ENCODE data around the gene STYX.
"Not testable (repeated sequence)": the region's sequence is repeated elsewhere in the genome, so short reads cannot be mapped to it uniquely, and the experiment has no call there.

Gene STYX

DNA sequence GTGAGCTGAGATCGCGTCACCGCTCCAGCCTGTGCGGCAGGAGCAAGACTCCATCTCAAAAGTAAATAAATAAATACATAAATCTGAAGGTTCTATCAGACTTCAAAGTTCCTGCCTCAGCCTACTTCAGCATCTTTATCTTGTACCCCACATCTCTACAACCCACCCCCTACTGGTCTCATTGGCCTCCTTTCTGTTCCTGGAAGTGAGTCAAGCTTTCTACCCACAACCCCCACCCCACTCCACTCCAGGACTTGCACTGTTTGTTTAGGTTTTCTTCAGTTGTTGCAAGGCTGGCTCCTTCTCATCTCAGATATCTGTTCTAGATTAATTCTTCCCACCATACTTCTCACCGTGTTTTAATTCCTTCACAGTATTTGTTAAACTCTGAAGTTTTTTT, 23.7 kb upstream of the STYX start:
- peak overlapping the region; percentile 79 for H3K4me3 ChIP-seq (ENCODE audit: low read length)
- TF ChIP-seq ZNF274 (IDR thresholded peaks at IDR 0.05; ENCODE audit: low read depth, low read length), result no peak

DNA sequence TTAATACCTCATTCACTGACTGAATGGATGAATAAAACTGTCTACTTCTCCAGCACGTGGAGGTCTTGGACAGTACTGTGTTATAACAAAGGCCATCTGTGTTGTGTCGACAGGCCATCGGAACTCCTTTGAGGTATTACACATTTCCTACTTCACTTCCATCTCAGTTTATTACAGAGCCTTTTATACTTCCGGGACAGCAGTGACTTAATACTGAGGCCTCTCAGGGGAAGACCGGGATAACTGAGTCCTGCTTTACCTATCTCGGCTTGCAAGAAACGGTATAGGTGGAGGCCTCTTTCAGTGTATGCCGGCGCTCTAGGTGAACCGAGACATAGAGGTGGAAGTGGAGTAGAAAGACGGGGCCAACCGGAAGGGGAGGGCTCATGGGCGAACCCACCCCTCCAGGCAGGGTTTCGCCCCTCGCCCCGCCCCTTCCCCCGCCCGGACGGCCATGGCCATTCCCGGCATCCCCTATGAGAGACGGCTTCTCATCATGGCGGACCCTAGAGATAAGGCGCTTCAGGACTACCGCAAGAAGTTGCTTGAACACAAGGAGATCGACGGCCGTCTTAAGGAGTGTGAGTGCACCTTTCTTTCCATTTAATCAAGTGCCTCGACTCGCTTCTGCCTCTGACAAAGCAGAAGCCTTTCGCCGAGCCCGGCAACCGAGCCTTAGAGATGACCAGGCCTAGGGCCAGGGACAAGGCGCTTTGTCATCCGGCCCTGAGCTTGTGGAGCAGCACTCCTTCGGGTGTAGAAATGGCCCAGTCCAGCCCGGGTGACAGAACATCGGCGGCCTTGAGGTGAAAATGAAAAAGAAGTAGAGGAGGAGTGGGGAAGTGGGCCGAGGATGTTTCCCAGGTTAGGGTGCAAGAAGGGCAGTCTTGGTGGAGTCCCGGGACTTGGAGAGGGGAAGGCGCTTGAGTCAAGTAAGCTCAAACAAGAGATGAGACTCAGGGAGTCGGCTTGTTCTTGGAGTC, 23.0 kb upstream of the STYX start, which contains the start of gene PSMC6:
Gene PSMC6 (plus strand): TSS at position 477 of the 983 bp plus-strand sequence. CDS start 20 bp downstream, at position 497.
- peak within 1 kb of the TSS; percentile 79 for H3K4me3 ChIP-seq (ENCODE audit: low read length)
- TF ChIP-seq ZNF274 (IDR thresholded peaks at IDR 0.05; ENCODE audit: low read depth, low read length), result no peak

DNA sequence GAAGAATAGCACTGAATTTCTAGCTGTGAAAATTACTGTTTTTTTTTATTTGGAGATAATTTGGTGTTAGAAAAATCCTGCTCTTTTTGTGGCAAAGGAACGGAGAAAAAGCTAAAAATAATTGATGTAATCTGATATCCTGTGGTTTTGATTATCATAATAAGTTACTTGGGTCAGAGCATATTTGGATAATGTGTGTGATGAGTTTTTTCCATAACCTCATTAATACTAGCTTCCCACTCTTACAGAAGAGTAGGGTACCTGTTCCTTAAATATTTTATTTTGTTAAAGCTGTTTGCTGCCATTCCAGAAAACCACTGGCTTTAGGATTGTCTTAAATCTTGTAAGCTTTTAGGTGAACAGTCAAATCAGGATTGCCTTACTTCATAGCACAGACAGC, 18.3 kb upstream of the STYX start:
- no peak for TF ChIP-seq ZNF274 (IDR thresholded peaks at IDR 0.05; ENCODE audit: low read depth, low read length)
- no peak overlapping the region for H3K4me3 ChIP-seq (ENCODE audit: low read length)

DNA sequence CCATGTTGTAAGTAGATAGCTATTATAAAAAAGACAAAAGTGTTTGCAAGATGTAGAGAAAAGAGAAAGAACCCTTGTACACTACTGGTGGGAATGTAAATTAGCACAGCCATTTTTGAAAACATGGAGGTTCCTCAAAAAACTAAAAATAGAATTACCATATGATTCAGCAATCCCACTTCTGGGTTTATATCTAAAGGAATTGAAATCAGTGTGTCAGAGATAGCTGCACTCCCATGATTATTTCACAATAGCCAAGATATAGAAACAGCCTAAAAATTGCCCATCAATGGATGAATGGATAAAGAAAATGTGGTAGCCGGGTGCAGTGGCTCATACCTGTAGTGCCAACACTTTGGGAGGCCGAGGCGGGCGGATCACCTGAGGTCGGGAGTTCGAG, 13.8 kb upstream of the STYX start:
- no peak overlapping the region for H3K4me3 ChIP-seq (ENCODE audit: low read length)
- no peak for TF ChIP-seq ZNF274 (IDR thresholded peaks at IDR 0.05; ENCODE audit: low read depth, low read length)

DNA sequence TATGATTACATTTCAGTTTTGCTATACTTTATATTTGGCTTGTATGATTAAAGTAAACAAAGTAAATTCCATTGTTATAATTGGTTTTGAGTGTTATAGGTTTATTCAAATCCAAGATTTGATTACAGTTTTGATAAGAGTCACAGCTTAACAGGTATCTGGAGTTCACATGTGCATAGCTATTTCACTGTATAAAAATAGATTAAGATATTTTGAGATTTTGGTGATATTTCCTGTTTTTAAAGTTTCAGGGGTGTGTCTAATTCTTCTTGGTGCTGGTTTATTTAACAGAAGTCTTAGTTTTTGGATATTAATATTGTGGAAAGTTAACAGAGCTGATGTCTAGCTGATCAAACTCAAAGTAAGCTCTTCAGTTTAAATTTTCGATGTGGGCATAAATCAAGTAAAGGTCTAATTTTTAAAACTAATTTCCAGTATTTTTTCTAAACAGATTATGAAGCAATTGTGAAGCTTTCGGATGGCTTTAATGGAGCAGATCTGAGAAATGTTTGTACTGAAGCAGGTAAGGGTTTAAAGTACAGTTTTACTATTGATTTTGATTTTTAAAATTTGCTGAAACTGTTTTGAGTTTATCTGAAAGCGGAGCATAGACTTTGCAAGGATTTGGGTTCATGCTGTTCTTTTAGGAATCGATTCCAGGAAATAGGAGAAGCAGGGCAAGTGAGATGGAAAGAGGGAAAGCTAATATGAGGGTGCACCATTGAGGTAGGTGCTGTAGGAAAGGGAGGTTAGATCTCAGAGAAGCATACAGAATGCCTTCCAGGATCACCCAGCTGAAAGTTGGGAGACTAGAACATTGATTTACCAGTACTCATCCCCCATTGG, 6.2 kb upstream of the STYX start:
- no peak overlapping the region for H3K4me3 ChIP-seq (ENCODE audit: low read length)
- TF ChIP-seq ZNF274 (IDR thresholded peaks at IDR 0.05; ENCODE audit: low read depth, low read length), result no peak

DNA sequence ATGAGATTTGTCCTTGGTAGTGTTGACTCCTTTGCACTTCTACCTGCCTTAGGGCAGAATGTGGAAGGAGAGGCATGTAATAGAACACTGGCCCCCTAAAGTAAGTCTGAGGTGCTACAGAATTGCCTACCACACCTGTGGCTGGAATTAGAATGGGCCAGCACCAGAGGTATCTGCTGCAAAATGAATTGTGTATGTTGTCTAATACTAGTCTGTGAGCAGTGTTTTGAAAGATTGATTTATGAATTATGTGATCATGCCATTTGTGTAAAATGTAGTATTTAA, 5.7 kb upstream of the STYX start:
- TF ChIP-seq ZNF274 (IDR thresholded peaks at IDR 0.05; ENCODE audit: low read depth, low read length), result no peak
- no peak overlapping the region for H3K4me3 ChIP-seq (ENCODE audit: low read length)

DNA sequence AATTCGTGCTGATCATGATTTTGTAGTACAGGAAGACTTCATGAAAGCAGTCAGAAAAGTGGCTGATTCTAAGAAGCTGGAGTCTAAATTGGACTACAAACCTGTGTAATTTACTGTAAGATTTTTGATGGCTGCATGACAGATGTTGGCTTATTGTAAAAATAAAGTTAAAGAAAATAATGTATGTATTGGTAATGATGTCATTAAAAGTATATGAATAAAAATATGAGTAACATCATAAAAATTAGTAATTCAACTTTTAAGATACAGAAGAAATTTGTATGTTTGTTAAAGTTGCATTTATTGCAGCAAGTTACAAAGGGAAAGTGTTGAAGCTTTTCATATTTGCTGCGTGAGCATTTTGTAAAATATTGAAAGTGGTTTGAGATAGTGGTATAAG, 2.5 kb upstream of the STYX start:
- not testable (repeated sequence) for H3K4me3 ChIP-seq (ENCODE audit: low read length)

DNA sequence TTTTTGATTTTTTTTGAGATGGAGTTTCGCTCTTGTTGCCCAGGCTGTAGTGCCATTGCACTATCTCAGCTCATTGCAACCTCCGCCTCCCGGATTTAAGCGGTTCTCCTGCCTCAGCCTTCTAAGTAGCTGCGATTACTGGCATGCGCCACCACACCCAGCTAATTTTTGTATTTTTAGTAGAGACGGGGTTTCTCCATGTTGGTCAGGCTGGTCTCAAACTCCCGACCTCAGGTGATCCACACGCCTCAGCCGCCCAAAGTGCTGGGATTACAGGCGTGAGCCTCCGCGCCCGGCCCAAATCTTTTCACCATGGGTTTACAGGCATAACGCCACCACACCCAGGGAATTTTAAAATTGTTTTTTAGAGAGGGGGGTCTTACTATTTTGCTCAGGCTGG, 931 bp upstream of the STYX start:
- not testable (repeated sequence) for H3K4me3 ChIP-seq (ENCODE audit: low read length)

DNA sequence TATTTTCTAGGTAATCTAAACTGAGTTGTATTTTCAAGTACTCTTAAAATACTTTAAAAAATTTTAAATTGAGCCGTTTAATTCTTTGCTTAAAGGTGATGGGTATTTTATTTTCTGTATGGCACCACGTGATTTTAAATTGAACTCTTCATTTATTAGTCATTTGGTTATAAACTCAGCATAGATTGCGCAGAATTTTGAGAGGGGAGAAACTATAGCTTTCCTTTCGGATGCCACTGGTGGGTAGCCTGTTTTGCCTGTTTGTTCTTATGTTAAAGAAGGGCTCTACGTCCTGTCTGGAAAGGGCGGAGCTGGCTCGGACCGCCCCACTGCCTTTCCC, 411 bp upstream of the STYX start:
- no peak for TF ChIP-seq ZNF274 (IDR thresholded peaks at IDR 0.05; ENCODE audit: low read depth, low read length)

DNA sequence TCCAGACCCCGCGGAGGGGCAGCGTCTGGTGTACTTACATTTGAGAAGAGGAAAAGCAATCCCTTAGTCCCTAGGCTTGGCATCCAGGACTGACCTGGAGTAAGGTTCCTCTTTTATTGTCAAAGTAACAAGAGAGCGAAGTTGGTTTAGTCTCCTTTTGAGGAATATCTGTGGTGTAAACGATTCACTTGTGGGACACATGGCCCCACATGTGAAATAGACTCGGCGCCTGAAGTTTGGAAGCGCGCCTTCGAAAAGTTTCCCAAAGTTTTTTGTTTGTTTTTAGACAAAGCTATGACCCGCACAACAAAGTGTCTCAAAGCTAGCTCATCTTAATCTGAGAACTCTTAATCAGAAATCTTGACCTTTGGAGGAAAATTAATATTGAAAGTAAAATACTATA, 744 bp downstream of the STYX start:
- no peak for TF ChIP-seq ZNF274 (IDR thresholded peaks at IDR 0.05; ENCODE audit: low read depth, low read length)
- H3K4me3 ChIP-seq (ENCODE audit: low read length), result peak overlapping the region; percentile 81

More for the DNA sequence above, 411 bp upstream of the STYX start:
- H3K4me3 ChIP-seq (ENCODE audit: low read length), result no peak overlapping the region

DNA sequence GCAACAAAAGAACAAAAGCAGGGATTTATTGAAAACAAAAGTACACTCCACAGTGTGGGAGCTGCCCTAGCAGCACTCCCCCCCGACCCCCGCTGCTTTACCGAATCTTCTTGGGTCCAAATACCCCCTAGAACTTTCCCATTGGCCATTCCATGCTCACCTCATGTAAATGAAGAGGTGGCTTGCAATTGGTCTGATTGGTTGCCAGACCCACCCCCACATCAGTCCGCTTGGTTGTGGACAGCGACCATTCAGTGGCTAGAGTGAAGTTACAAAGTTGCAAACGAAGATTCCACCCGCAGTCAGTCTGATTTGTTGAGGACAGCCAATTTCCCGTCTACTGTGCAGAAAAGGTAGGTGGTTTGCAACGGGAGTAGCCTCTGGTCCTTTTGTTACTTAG, 3.9 kb downstream of the STYX start:
- H3K4me3 ChIP-seq (ENCODE audit: low read length), result no peak overlapping the region
- no peak for TF ChIP-seq ZNF274 (IDR thresholded peaks at IDR 0.05; ENCODE audit: low read depth, low read length)

DNA sequence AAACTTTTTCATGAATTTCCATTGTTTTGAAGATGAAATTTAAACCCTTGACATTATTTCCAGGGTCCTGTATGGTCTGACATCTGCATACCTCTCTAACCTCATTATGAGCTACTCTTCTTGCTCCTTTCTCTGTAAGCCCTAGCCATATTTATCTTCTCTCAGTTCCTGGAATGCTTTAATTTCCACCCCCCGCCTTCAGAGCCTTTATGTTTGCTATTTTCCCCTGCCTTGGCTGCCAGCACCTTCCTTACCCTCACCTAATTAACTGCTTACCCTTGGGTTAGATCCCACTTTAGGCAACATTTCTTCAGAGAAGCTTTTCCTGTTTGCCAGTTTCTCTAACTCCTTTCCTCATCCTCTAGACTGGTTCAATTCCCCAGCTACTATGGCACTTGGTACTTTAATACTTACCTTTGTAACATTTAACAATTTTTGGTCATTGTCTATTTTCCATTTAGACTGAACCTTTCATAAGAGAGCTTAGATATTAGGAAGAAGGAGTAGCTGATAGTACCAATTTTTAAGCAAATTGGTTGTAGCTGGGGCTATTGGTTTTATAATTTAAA, 6.0 kb downstream of the STYX start:
- TF ChIP-seq ZNF274 (IDR thresholded peaks at IDR 0.05; ENCODE audit: low read depth, low read length), result no peak
- H3K4me3 ChIP-seq (ENCODE audit: low read length), result no peak overlapping the region

DNA sequence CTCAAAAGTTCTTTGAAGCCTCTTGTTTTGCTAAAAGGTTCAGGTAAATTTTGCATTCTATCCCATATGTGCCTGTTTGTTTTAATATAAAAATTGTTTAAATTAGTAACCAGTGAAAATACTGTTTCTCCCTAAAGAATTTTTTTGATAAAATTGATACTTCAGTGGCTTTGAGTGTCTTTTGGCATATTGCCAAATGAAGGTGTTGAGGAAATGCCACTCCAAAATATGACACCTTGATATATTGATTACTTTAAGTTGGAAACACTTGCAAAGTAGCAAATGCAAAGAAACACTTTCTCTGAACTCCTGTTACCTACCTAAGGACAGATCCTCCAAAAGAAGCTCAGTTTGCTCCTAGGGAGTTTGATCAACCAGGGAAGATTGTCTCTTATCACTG, 8.4 kb downstream of the STYX start:
- TF ChIP-seq ZNF274 (IDR thresholded peaks at IDR 0.05; ENCODE audit: low read depth, low read length), result no peak
- no peak overlapping the region for H3K4me3 ChIP-seq (ENCODE audit: low read length)

DNA sequence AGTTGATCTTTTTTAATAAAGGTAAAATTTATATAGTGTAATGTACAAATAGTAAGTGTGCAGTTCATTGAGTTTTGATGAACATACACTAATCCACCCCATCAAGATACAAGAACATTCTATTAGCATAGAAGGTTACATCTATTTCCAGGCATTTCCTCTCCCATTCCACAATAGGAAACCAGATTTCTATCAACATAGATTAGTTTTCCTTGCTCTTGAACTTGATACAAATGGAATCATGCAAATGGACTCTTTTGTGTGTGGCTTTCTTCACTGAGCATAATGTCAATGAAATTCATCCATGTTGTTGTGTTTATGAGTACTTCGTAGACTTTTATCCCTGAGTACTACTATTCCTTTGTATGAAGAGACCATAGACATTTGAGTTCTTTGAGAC, 10.8 kb downstream of the STYX start:
- H3K4me3 ChIP-seq (ENCODE audit: low read length), result no peak overlapping the region
- no peak for TF ChIP-seq ZNF274 (IDR thresholded peaks at IDR 0.05; ENCODE audit: low read depth, low read length)

DNA sequence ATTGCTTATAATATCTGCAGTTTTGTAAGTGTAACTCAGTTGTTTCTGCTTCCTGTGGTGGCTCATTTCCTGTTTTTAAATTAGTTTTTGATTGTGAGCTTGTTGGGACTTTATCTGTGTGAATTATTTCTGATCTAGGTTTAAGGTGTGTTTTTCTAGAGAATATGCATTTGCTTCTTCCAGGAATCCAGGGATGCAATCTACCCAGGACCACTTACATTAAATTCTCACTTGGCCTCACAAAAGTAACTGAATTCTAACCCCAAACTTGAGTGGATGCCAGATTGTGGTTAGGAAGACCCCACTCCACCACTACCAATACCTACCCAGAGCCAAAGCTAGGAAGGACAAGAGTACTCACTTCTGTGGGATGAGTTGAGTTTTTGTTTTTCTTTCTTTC, 11.9 kb downstream of the STYX start:
- TF ChIP-seq ZNF274 (IDR thresholded peaks at IDR 0.05; ENCODE audit: low read depth, low read length), result no peak
- H3K4me3 ChIP-seq (ENCODE audit: low read length), result peak overlapping the region; percentile 28; the same call in 1 of the 2 replicates

Measured in GM08714 (cell line).